Measurements from ENCODE around the gene C16orf92. TPM values are rescaled to one million over a fixed set of nuclear protein-coding genes. Genes with fewer than 3 reads are reported as not detected.

Gene C16orf92
- total RNA-seq, 4 donors from 2014 or later, result not detected

- DNase-seq (ENCODE audit: extremely low spot score), result no peak
- intact Hi-C loops (cut with DNase I), result no loop called here
- Histone ChIP-seq H3K4me1 (no peaks in the 10 kb centered on the region), H3K36me3 (no peaks in the 10 kb centered on the region), H3K9me3 (no peaks in the 10 kb centered on the region), H3K27ac (replicated peaks in 1 of 4) (no peak overlapping the region), H3K27me3 (peaks cover 0 to 6% (median 0%) of the 10 kb centered on the region in 4 donors), H3K4me3 (no peak overlapping the region)
- 75% methylated on average over 1 of the region's 1 CpG for WGBS
- no peak for TF ChIP-seq EP300 (IDR thresholded peaks at IDR 0.05)
- no peak for TF ChIP-seq POLR2AphosphoS5 (IDR thresholded peaks at IDR 0.05)
- TF ChIP-seq CTCF (IDR thresholded peaks at IDR 0.05), result no peak
- TF ChIP-seq POLR2A (IDR thresholded peaks at IDR 0.05; ENCODE audit: low read depth), result no peak
Measured at GRCh38 chr16:30046588-30046987, 23.6 kb downstream of the C16orf92 start.

- Histone ChIP-seq H3K4me1 (peaks cover 9 to 22% (median 16%) of the 10 kb centered on the region in 4 donors), H3K36me3 (no peaks in the 10 kb centered on the region), H3K27me3 (no peaks in the 10 kb centered on the region), H3K4me3 (no peak overlapping the region), H3K27ac (replicated peaks in 1 of 4) (no peak overlapping the region), H3K9me3 (no peaks in the 10 kb centered on the region)
- intact Hi-C loops (cut with DNase I), result no loop called here
- DNase-seq (ENCODE audit: extremely low spot score), result no peak
- WGBS, result 90% methylated on average over 8 of the region's 8 CpGs
- TF ChIP-seq CTCF (IDR thresholded peaks at IDR 0.05), result no peak
- TF ChIP-seq POLR2AphosphoS5 (IDR thresholded peaks at IDR 0.05), result no peak
- TF ChIP-seq EP300 (IDR thresholded peaks at IDR 0.05), result no peak
- TF ChIP-seq POLR2A (IDR thresholded peaks at IDR 0.05; ENCODE audit: low read depth), result no peak
Measured at GRCh38 chr16:30049871-30050270, 26.9 kb downstream of the C16orf92 start.

DNA sequence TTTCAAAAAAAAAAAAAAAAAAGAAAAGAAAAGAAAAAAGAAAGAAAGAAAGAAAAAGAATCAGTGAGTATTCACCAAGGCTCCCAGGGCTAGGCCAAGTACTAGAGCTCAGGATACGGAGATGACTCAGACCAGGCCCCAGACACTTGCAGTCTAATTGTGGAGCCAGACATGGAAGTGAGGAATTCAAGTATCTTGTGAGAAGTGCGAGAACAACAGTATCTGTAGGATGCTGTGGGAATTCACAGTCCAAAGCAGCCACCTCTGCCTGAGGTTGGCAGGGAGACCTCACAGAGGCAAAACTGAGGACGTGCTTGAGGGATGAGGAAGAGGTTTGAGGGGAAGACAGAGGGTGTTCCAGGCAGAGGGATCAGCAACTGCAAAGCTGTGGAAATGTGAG, 28.5 kb downstream of the C16orf92 start:
- H3K27me3 ChIP-seq, result no peaks in the 10 kb centered on the region
- no peak overlapping the region for H3K27ac ChIP-seq (replicated peaks in 1 of 4)
- H3K9me3 ChIP-seq, result no peaks in the 10 kb centered on the region
- 88% methylated on average over 3 of the region's 3 CpGs for WGBS
- DNase-seq (ENCODE audit: extremely low spot score), result no peak
- peaks cover 9 to 25% (median 16%) of the 10 kb centered on the region in 4 donors for H3K4me1 ChIP-seq
- no peak overlapping the region for H3K4me3 ChIP-seq
- intact Hi-C loops (cut with DNase I), result no loop called here
- H3K36me3 ChIP-seq, result no peaks in the 10 kb centered on the region
- no peak for TF ChIP-seq CTCF (IDR thresholded peaks at IDR 0.05)
- no peak for TF ChIP-seq POLR2A (IDR thresholded peaks at IDR 0.05; ENCODE audit: low read depth)
- no peak for TF ChIP-seq POLR2AphosphoS5 (IDR thresholded peaks at IDR 0.05)
- no peak for TF ChIP-seq EP300 (IDR thresholded peaks at IDR 0.05)

GRCh38 chr16:30052671-30053372, 29.8 kb downstream of the C16orf92 start:
- Histone ChIP-seq H3K27ac (replicated peaks in 1 of 4) (peak overlapping the region; percentile 47 to 60 (median 57)), H3K9me3 (no peaks in the 10 kb centered on the region), H3K4me1 (peaks cover 9 to 25% (median 16%) of the 10 kb centered on the region in 4 donors), H3K36me3 (no peaks in the 10 kb centered on the region), H3K27me3 (no peaks in the 10 kb centered on the region), H3K4me3 (peak overlapping the region; percentile 71 to 89 (median 76))
- TF ChIP-seq EP300 (IDR thresholded peaks at IDR 0.05), result no peak
- no peak for TF ChIP-seq POLR2A (IDR thresholded peaks at IDR 0.05; ENCODE audit: low read depth)
- peak in 1 of 3 experiments; percentile 28 for TF ChIP-seq CTCF (IDR thresholded peaks at IDR 0.05)
- TF ChIP-seq POLR2AphosphoS5 (IDR thresholded peaks at IDR 0.05), result peak; percentile 76 to 91
- 16% methylated on average over 17 of the region's 58 CpGs for WGBS
- DNase-seq (ENCODE audit: extremely low spot score), result peak; percentile 98
- intact Hi-C loops (cut with DNase I), result no loop called here

Data from esophagus muscularis mucosa (tissue), 4 donors.